DND-41 (cell line): ENCODE results near the gene PAK3.

Experiments used
- EZH2 ChIP-seq: IDR thresholded peaks from 3 replicates; pipeline ENCODE4 v1.6.1; 2012; ENCODE audit warnings: borderline replicate concordance, low read depth, mild to moderate bottlenecking, moderate library complexity, low read length, inconsistent platforms; ENCODE audit not compliant: severe bottlenecking
- TF ChIP-seq, protein P1 (sequence below): IDR thresholded peaks from 2 replicates; pipeline ENCODE4 v1.5.1; 2012; ENCODE audit warnings: borderline replicate concordance, low read length, moderate library complexity, mild to moderate bottlenecking; ENCODE audit not compliant: poor library complexity, severe bottlenecking; ENCODE audit errors: extremely low read depth

- TF ChIP-seq, protein P1, sequence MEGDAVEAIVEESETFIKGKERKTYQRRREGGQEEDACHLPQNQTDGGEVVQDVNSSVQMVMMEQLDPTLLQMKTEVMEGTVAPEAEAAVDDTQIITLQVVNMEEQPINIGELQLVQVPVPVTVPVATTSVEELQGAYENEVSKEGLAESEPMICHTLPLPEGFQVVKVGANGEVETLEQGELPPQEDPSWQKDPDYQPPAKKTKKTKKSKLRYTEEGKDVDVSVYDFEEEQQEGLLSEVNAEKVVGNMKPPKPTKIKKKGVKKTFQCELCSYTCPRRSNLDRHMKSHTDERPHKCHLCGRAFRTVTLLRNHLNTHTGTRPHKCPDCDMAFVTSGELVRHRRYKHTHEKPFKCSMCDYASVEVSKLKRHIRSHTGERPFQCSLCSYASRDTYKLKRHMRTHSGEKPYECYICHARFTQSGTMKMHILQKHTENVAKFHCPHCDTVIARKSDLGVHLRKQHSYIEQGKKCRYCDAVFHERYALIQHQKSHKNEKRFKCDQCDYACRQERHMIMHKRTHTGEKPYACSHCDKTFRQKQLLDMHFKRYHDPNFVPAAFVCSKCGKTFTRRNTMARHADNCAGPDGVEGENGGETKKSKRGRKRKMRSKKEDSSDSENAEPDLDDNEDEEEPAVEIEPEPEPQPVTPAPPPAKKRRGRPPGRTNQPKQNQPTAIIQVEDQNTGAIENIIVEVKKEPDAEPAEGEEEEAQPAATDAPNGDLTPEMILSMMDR = peak; percentile 7
- TF ChIP-seq EZH2 = no peak
These were observed 72.3 kb downstream of the PAK3 start for GRCh38 chrX:111168314-111168713.
